GM12801 (cell line): Measurements from ENCODE around the gene NHP2.

Experiments used
- CTCF ChIP-seq: IDR thresholded peaks from one replicate; pipeline ENCODE4 v1.5.1; 2011; ENCODE audit warnings: control low read depth; ENCODE audit not compliant: insufficient read length; ENCODE audit errors: extremely low read depth

NHP2 gene

DNA sequence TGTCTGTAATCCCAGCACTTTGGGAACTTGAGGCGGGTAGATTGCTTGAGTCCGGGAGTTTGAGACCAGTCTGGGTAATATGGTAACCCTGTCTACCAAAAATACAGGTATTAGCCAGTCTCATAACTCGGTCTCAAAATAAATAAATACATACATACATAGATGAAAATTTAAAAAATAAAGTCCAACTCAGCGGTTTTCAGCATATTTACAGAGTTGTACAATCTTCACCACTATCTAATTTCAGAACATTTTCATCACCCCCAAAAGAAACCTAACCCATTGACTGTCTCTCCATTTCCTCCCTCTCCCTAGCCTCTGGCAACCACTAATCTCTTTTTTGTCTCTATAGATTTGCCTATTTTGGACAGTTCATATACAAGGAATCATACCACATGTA lies 12.1 kb downstream of the NHP2 start:
- TF ChIP-seq CTCF: no peak

DNA sequence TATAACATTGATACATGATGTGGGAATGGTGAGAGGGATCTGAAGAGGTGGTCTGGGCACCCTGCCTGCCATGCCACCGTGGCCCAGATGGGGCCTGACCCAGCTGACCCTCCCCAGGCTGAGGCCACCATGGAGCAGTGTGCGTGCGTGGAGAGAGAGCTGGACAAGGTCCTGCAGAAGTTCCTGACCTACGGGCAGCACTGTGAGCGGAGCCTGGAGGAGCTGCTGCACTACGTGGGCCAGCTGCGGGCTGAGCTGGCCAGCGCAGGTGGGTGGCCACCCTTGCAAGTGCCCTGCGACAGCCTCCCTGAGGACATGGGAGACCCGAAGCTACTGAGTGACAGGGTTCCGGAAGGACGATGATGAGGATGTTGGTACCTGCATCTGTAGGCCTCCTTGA lies 15.7 kb downstream of the NHP2 start:
- no peak for TF ChIP-seq CTCF

DNA sequence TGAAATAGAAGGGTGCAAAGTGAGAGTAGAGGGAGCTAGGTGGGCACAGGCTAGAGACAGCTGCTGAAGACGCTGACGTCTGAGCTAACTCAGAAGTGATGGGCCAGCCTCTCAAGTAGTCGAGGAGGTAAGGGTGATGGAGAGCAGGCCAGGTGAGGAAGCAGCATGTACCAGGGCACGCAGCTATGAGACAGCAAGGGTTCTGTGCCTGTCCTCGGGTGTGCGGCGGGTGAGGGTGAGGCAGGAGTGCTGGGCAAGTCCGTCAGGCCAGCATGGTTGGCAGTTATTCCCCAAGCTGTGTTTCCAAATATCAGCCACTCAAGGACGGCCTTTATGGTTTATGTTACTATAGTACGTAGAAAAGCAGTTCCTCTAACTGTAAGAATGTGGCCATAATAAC lies 16.7 kb downstream of the NHP2 start:
- no peak for TF ChIP-seq CTCF

GRCh38 chr5:178131446-178131996 lies 22.2 kb downstream of the NHP2 start:
- TF ChIP-seq CTCF: no peak

DNA sequence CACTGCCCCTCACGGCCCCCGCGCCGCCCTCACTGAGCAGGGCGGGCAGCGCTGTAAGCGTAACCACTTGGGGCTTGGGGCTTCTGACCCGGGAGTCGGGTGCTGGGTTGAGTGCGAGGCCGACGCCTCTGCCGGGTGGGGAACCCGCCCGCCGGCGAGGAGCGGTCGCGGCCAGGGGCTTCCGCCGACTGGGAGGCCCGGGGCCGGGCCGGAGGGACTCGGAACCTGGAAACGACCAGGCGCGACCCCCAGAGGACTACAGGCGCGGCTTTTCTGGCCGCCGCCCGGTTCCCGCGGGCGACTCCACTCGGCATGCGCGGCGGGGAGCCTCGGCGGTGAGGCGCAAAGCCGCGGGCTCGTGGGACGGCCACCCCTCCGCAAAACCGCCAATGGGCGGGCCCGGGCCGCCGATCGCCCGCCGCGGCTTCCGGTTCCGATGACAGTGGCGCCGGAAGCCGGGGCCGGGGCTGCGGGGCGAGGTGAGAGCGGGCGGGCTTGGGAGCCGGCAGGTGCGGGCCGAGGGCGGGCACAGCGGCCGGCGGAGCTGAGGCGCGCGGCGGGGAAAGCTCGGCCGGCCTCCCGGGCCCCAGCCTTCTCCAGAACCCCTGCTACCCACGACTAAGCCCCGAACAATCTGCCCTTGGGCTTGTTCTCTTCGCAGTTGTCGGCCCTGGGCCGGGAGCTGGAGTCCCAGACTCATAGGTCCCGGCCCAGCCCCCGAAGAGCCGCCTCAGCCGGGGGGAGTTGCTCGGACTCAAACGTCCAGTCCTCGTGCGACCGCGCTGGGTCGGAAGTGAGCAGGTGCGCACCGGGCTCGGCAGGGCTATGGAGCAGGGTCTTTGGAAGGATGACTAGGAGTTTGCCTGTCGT lies 22.9 kb downstream of the NHP2 start, which contains the start of gene RMND5B:
RMND5B (plus strand) TSS at position 439 of the 870 bp plus-strand sequence. CDS start 7,106 bp downstream, outside the sequence.
- TF ChIP-seq CTCF: no peak

DNA sequence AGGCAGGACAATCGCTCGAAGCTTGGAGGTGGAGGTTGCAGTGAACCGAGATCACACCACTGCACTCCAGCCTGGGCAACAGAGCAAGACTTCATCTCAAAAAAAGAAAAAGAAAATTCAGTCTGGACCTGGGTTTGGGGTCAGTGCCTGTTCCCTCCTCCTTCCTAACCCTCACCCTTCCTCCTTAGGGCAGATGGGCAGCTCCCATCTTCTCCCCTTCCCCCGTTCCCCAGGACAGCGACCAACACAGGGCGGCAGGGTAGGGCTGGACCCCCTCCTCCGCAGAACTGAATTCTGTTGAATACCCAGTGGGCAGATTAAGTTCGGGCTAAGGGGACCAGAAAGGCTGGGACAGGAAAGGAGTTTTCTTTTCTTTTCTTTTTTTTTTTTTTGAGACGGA lies 24.4 kb downstream of the NHP2 start:
- TF ChIP-seq CTCF: no peak

DNA sequence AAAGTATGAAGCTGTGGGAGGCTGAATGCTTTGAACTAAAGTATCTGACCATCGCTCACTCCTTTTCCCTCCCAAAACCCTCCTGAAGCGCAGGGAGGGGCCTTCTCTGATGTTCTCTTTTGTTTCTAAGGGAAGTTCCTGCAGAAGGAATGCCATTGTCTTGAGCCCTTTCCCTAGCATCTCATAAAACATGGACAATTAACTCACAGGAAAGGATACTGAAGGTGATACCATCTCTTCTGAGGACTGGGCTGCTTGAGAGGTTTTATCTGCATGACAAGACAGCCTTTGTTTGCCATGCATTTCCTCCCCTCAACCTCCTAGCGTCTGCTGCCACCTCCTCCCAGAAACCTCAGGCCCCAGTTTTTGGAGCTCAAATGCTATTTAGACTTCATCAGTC lies 27.1 kb downstream of the NHP2 start:
- no peak for TF ChIP-seq CTCF
